ENCODE measurements around the gene GNB4. TPM values are rescaled to one million over a fixed set of nuclear protein-coding genes. Genes with fewer than 3 reads are reported as not detected.

GNB4 gene
- total and polyA plus RNA-seq, 2 donors (not counting 3 experiments of a cell fraction or from before 2014, with no cell fraction given): 30.3 to 62.6 TPM

DNA sequence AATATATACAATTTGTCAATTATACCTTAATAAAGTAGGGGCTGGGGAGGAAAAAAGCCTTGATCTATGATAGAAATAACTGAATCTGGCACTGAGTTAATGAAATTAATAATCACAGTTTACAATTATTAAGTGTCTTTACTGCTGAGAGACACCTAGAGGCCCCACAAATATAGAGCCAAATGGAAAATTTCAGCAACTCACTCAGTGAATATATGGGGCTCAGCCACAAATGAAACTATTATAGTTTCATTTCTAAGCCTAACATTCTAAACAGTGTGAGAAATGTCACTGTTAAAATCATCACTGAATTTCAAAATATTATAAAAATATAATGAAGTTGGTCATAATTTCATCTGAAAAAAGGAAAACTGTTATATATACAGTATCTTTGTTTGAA lies 40.3 kb downstream of the GNB4 start:
- intact Hi-C loops (cut with micrococcal nuclease) (no loop called here), dilution Hi-C loops (cut with MboI; ENCODE audit: extremely low pct_ligation_motif_present, low sequenced_read_pairs) (no loop called here)
- Histone ChIP-seq H3K36me3 (ENCODE audit: control insufficient read depth in 2 of 2, extremely low read depth in 1 of 2, insufficient read depth in 2 of 2, low read length in 2 of 2) (peaks cover 18 to 32% of the 10 kb centered on the region in 2 experiments), H3K4me3 (replicated peaks in 1 of 3; ENCODE audit: insufficient read depth in 1 of 3, low read depth in 1 of 3, low read length in 3 of 3) (no peak overlapping the region), H3K9ac (replicated peaks; ENCODE audit: extremely low read depth, insufficient read depth, low read length) (no peak overlapping the region), H2AFZ (ENCODE audit: low read depth, low read length) (no peak overlapping the region), H3K4me2 (ENCODE audit: insufficient read depth, low read length) (no peak overlapping the region), H3K79me2 (ENCODE audit: control insufficient read depth, insufficient read depth, low read length) (no peaks in the 10 kb centered on the region), H3K9me3 (replicated peaks; ENCODE audit: control insufficient read depth, insufficient read depth, low read length) (no peaks in the 10 kb centered on the region), H3K27ac (ENCODE audit: insufficient read depth, low read depth, low read length) (no peak overlapping the region), H3K9me1 (replicated peaks; ENCODE audit: control insufficient read depth, extremely low read depth, insufficient read depth, low read length) (no peaks in the 10 kb centered on the region), H4K20me1 (replicated peaks; ENCODE audit: control insufficient read depth, extremely low read depth, insufficient read depth, low read length) (no peaks in the 10 kb centered on the region), H3K27me3 (ENCODE audit: control insufficient read depth in 2 of 2, insufficient read depth in 2 of 2, low read length in 2 of 2) (no peaks in the 10 kb centered on the region), H3K4me1 (ENCODE audit: control insufficient read depth, extremely low read depth, insufficient read depth, low read length) (no peaks in the 10 kb centered on the region)
- FAIRE-seq (no peak), DNase-seq (ENCODE audit: low read depth, low spot score) (no peak)
- ChIA-PET CTCF (no interaction called here), POLR2A (no interaction called here)
- TF ChIP-seq FOS (IDR thresholded peaks at IDR 0.05; ENCODE audit: borderline replicate concordance, insufficient read depth, low read length) (no peak), JUN (IDR thresholded peaks at IDR 0.05; ENCODE audit: borderline replicate concordance, insufficient read depth, insufficient read length, low read depth) (no peak), MYC (IDR thresholded peaks at IDR 0.05; ENCODE audit: low read depth, low read length) (no peak), GATA2 (IDR thresholded peaks at IDR 0.05; ENCODE audit: insufficient read depth, insufficient read length, low read depth, low read length) (no peak), POLR2A (IDR thresholded peaks at IDR 0.05; ENCODE audit: low read depth, low read length) (no peak), EZH2 (IDR thresholded peaks at IDR 0.05; ENCODE audit: borderline replicate concordance, low read depth, low read length, severe bottlenecking) (no peak), POLR2AphosphoS5 (IDR thresholded peaks at IDR 0.05; ENCODE audit: insufficient read depth, low read depth, low read length) (no peak)
- TF ChIP-seq, protein P1, sequence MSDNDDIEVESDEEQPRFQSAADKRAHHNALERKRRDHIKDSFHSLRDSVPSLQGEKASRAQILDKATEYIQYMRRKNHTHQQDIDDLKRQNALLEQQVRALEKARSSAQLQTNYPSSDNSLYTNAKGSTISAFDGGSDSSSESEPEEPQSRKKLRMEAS (IDR thresholded peaks at IDR 0.05; ENCODE audit: insufficient read depth, insufficient read length): no peak
- TF ChIP-seq, protein P2, sequence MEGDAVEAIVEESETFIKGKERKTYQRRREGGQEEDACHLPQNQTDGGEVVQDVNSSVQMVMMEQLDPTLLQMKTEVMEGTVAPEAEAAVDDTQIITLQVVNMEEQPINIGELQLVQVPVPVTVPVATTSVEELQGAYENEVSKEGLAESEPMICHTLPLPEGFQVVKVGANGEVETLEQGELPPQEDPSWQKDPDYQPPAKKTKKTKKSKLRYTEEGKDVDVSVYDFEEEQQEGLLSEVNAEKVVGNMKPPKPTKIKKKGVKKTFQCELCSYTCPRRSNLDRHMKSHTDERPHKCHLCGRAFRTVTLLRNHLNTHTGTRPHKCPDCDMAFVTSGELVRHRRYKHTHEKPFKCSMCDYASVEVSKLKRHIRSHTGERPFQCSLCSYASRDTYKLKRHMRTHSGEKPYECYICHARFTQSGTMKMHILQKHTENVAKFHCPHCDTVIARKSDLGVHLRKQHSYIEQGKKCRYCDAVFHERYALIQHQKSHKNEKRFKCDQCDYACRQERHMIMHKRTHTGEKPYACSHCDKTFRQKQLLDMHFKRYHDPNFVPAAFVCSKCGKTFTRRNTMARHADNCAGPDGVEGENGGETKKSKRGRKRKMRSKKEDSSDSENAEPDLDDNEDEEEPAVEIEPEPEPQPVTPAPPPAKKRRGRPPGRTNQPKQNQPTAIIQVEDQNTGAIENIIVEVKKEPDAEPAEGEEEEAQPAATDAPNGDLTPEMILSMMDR (IDR thresholded peaks at IDR 0.05; ENCODE audit: extremely low read depth in 1 of 2, insufficient read depth in 1 of 2, low read depth in 1 of 2, low read length in 2 of 2): no peak
- no TSS peak for BruUV-seq (replicated peaks)

Measured in endothelial cell of umbilical vein (primary cell).